HCT116 (cell line): ENCODE data around the gene DNAAF8. TPM values are rescaled to one million over a fixed set of nuclear protein-coding genes. Genes with fewer than 3 reads are reported as not detected.

Source experiments
- ATAC-seq: fragments of 200-7000 bp; cut with Tn5 transposase; 2 replicates; pipeline ENCODE4 v1.9.1; 2020; ENCODE audit warnings: mild to moderate bottlenecking, moderate library complexity
- BruUV-seq: library from RNA; stranded (reverse); fragments of 400-500 nt; replicated peaks from 2 replicates; lab custom pipeline; 2021; lab: Mats Ljungman, UMichigan
- CTCF ChIA-PET: fragments of 300-600 bp; sonication (Branson Sonifier 250); formaldehyde crosslinking; loops from one replicate; lab custom pipeline; 2021; ENCODE audit warnings: antibody characterized with exemption; lab: Charles Lee
- POLR2A ChIA-PET: fragments of 300-600, 350-600 bp; sonication (Branson Sonifier 250); formaldehyde crosslinking; loops from one replicate; lab custom pipeline; 2021; ENCODE audit warnings: antibody characterized with exemption; lab: Charles Lee
- RAD21 ChIA-PET, 2 experiments: fragments of 300-600 bp; sonication (Branson Sonifier 250); formaldehyde crosslinking; loops; one replicate each; lab custom pipeline; 2023; ENCODE audit warnings: low total read pairs in 2 of 2; ENCODE audit not compliant: uncharacterized antibody in 2 of 2, unreplicated experiment in 2 of 2, low non-redundant PET in 1 of 2; lab: Charles Lee
- DNase-seq: peaks from one replicate; pipeline ENCODE4 v3.0.0-alpha.2; 2010; ENCODE audit warnings: low read depth, low spot score
- H2AFZ ChIP-seq: fragments of 200-600 bp; shearing (Covaris generic), sonication (generic); 2 replicates; pipeline ENCODE4 v1.6.1; 2017; ENCODE audit warnings: low read depth, mixed run types, mixed read lengths, antibody characterized with exemption, low read length; ENCODE audit not compliant: poor library complexity, severe bottlenecking
- H3K27ac ChIP-seq: 2 replicates; pipeline ENCODE4 v1.5.1; 2012; ENCODE audit warnings: low read depth, low read length
- H3K27me3 ChIP-seq: fragments of 200-600 bp; sonication (generic); 2 replicates; pipeline ENCODE4 v1.6.1; 2016; ENCODE audit warnings: mixed run types, low read length, mixed read lengths; ENCODE audit not compliant: insufficient read depth
- H3K36me3 ChIP-seq, 2 experiments: fragments of 200-500 bp in 1 of 2; fragments of 200-600 bp in 1 of 2; sonication (Bioruptor generic) in 1 of 2; sonication (generic) in 1 of 2; 2 replicates each; pipeline versions ENCODE4 v1.5.1 to v1.6.1; 2014 to 2016; ENCODE audit warnings: low read length in 2 of 2, inconsistent platforms in 1 of 2, mixed read lengths in 1 of 2, mixed run types in 1 of 2; ENCODE audit not compliant: insufficient read depth in 2 of 2, control insufficient read depth in 1 of 2
- H3K4me1 ChIP-seq, 2 experiments: fragments of 200-600 bp in 1 of 2; sonication (generic) in 1 of 2; 2 replicates each; pipeline versions ENCODE4 v1.5.1 to v1.6.1; 2012 to 2017; ENCODE audit warnings: low read length in 2 of 2, inconsistent platforms in 1 of 2, mild to moderate bottlenecking in 1 of 2, mixed read lengths in 1 of 2, mixed run types in 1 of 2, moderate library complexity in 1 of 2; ENCODE audit not compliant: insufficient read depth in 2 of 2, control insufficient read depth in 1 of 2
- H3K4me2 ChIP-seq: fragments of 200-600 bp; sonication (generic); 2 replicates; pipeline ENCODE4 v1.6.1; 2017; ENCODE audit warnings: mixed run types, low read length, mixed read lengths
- H3K4me3 ChIP-seq, 2 experiments: fragments of 200-600 bp in 1 of 2; sonication (generic) in 1 of 2; replicated peaks in 1 of 2; 2 replicates each; pipeline ENCODE4 v1.5.1; 2011 to 2016; ENCODE audit warnings: low read length in 2 of 2, control low read depth in 1 of 2, low read depth in 1 of 2, mild to moderate bottlenecking in 1 of 2, mixed read lengths in 1 of 2, mixed run types in 1 of 2
- H3K79me2 ChIP-seq: fragments of 200-600 bp; sonication (generic); 2 replicates; pipeline ENCODE4 v1.6.1; 2017; ENCODE audit warnings: mild to moderate bottlenecking, mixed run types, low read length, moderate library complexity, mixed read lengths; ENCODE audit not compliant: insufficient read depth
- H3K9ac ChIP-seq: fragments of 200-600 bp; sonication (generic); 2 replicates; pipeline ENCODE4 v1.6.1; 2016; ENCODE audit warnings: low read length, mixed read lengths
- H3K9me2 ChIP-seq: fragments of 200-600 bp; sonication (generic), shearing (Covaris generic); 2 replicates; pipeline ENCODE4 v1.6.1; 2017; ENCODE audit warnings: mixed run types, mild to moderate bottlenecking, moderate library complexity; ENCODE audit not compliant: insufficient read depth
- H3K9me3 ChIP-seq, 2 experiments: fragments of 200-500 bp in 1 of 2; fragments of 200-600 bp in 1 of 2; sonication (Bioruptor generic) in 1 of 2; sonication (generic) in 1 of 2; 2 replicates each; pipeline ENCODE4 v1.6.1; 2014 to 2017; ENCODE audit warnings: low read length in 2 of 2, mixed read lengths in 2 of 2, inconsistent platforms in 1 of 2, low read depth in 1 of 2, mild to moderate bottlenecking in 1 of 2, mixed run types in 1 of 2, moderate library complexity in 1 of 2; ENCODE audit not compliant: control insufficient read depth in 1 of 2, insufficient read depth in 1 of 2
- H4K20me1 ChIP-seq: fragments of 200-600 bp; sonication (generic), shearing (Covaris generic); 2 replicates; pipeline ENCODE4 v1.6.1; 2017; ENCODE audit warnings: mixed run types, mild to moderate bottlenecking, moderate library complexity; ENCODE audit not compliant: insufficient read depth
- CEBPB ChIP-seq: IDR thresholded peaks from 2 replicates; pipeline ENCODE4 v1.6.1; 2012; ENCODE audit warnings: low read depth
- EGR1 ChIP-seq: IDR thresholded peaks from 2 replicates; pipeline ENCODE4 v1.6.1; 2012; ENCODE audit warnings: low read depth
- ELF1 ChIP-seq: IDR thresholded peaks from 2 replicates; pipeline ENCODE4 v1.6.1; 2012; ENCODE audit warnings: low read depth, borderline replicate concordance
- EZH2 ChIP-seq: fragments of 200-600 bp; sonication (generic); IDR thresholded peaks from 2 replicates; pipeline ENCODE4 v1.6.1; 2017; ENCODE audit warnings: antibody characterized with exemption, mixed run types
- JUND ChIP-seq: IDR thresholded peaks from 2 replicates; pipeline ENCODE4 v1.6.1; 2012
- RAD21 ChIP-seq: IDR thresholded peaks from 2 replicates; pipeline ENCODE4 v1.6.1; 2012; ENCODE audit warnings: low read depth, mild to moderate bottlenecking
- SP1 ChIP-seq: IDR thresholded peaks from 2 replicates; pipeline ENCODE4 v1.6.1; 2012; ENCODE audit warnings: low read depth
- SRF ChIP-seq: IDR thresholded peaks from 2 replicates; pipeline ENCODE4 v1.6.1; 2012; ENCODE audit warnings: low read depth
- TCF7L2 ChIP-seq: IDR thresholded peaks from 2 replicates; pipeline ENCODE4 v1.7.0; 2011; ENCODE audit warnings: borderline replicate concordance, inconsistent platforms; ENCODE audit not compliant: insufficient read depth, insufficient read length; ENCODE audit errors: extremely low read depth
- intact Hi-C: fragments of 100-400 bp; cut with micrococcal nuclease; formaldehyde crosslinking; loops from 2 replicates; pipeline ENCODE4 v1.10.0; 2022
- total RNA-seq: library from RNA; stranded (reverse); gene quantifications from one replicate; pipeline ENCODE4 v1.2.1, GENCODE V29; 2021; ENCODE audit not compliant: unreplicated experiment
- TF ChIP-seq, protein P1 (sequence below): IDR thresholded peaks from 2 replicates; pipeline ENCODE4 v1.6.1; 2012; ENCODE audit warnings: low read depth
- TF ChIP-seq, protein P2 (sequence below), 3 experiments: fragments of 200-600 bp in 1 of 3; sonication (generic) in 1 of 3; IDR thresholded peaks in 2 of 3; conservative IDR thresholded peaks in 1 of 3; 2 replicates each; pipeline ENCODE4 v1.5.1; 2012 to 2017; ENCODE audit warnings: low read depth in 2 of 3, low read length in 2 of 3, antibody characterized with exemption in 1 of 3, borderline replicate concordance in 1 of 3, control low read depth in 1 of 3, mild to moderate bottlenecking in 1 of 3, mixed read lengths in 1 of 3, mixed run types in 1 of 3, moderate library complexity in 1 of 3; ENCODE audit not compliant: insufficient read depth in 1 of 3
- TF ChIP-seq, protein P3 (sequence below): IDR thresholded peaks from 2 replicates; pipeline ENCODE4 v1.6.1; 2012
- TF ChIP-seq, protein P4 (sequence below): IDR thresholded peaks from 2 replicates; pipeline ENCODE4 v1.6.1; 2012

Gene DNAAF8
- total RNA-seq, 1 experiment from 2014 or later: 1.0 TPM

DNA sequence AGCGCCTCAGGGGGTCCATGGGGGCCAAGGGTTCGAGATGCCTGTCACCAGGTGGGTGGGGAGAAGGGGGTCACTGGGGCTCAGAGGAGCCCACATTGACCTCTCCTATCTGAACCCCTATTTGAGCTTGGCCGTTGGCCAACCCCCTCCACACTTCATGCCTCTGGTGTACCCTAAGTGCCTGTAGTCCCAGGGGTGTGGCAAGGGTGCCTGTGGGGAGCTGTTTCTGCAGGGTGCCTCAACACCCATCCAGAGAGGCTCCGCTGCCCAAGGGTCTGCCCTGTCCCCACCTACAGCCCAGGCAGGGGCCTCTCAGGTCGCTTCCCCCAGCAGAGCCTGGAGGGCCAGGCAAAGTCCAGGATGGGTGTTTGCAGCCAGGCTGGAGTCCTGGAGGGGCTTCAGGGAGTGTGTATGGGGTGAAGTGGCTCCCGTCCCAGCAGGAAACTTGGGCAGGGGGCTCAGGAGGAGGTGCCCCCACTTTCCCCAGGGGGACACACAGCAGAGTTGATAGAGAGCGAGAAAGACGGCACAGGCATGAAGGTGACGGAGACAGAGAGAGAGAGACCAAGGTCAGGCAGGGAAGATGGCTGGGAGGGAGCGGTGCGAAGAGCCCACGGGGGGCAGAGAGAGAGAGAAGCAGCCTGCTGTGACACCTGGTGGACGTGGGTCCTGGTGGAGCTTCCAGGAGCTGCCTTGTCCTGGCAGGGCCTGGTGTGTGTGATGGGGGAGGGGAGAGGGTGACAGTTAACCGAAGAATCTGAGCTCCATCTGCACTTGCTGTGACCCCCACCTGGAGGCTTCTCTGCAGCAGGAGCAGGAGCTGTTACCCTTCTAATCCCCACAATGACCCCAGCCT, 53.5 kb downstream of the DNAAF8 start, which contains the start of gene SEPTIN12:
SEPTIN12 (minus strand) TSS at position 719 of the 856 bp plus-strand sequence; CDS start at position 19, 700 bp downstream.
- TF ChIP-seq TCF7L2 (no peak), ELF1 (no peak)
- no peak within 1 kb of the TSS for H3K9ac ChIP-seq
- H3K9me2 ChIP-seq: no peaks in the 10 kb centered on the region
- no peaks in the 10 kb centered on the region for H3K36me3 ChIP-seq
- H3K27ac ChIP-seq: no peak within 1 kb of the TSS
- H3K4me1 ChIP-seq: peaks cover 5 to 7% of the 10 kb centered on the region in 2 experiments
- intact Hi-C loops: no loop called here
- no peak within 1 kb of the TSS for H2AFZ ChIP-seq
- CTCF ChIA-PET: no interaction called here
- no peaks in the 10 kb centered on the region for H3K9me3 ChIP-seq
- no peaks in the 10 kb centered on the region for H3K79me2 ChIP-seq
- H3K4me2 ChIP-seq: no peak within 1 kb of the TSS
- H3K4me3 ChIP-seq: no peak within 1 kb of the TSS
- DNase-seq: no peak
- RAD21 ChIA-PET: no interaction called here
- H3K27me3 ChIP-seq: no peaks in the 10 kb centered on the region
- BruUV-seq: no TSS peak
- ATAC-seq: peak; percentile 26; the same call in 1 of the 2 replicates
- POLR2A ChIA-PET: no interaction called here
- H4K20me1 ChIP-seq: no peaks in the 10 kb centered on the region

DNA sequence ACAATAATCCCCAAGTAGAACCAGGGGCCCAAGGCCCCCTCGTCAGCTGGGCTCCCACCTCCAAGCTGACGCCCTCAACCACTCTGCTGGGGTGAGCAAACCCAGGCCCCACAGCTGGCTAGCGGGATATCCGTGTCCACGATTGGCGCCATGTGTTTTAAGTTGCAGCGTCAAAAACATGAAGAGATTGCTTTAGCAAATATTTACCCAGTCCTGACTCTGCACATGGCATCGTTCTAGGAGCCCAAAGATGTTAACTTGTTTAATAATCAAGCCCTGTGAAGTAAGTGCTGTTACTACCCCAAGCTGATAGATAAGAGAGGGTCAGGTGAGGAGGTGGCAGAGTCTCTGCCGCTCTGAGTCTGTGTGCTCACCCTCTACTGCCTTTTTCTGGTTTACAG, 54.2 kb downstream of the DNAAF8 start:
- no peaks in the 10 kb centered on the region for H3K36me3 ChIP-seq
- H3K4me2 ChIP-seq: no peak overlapping the region
- H3K4me1 ChIP-seq: peaks cover 5 to 7% of the 10 kb centered on the region in 2 experiments
- CTCF ChIA-PET: no interaction called here
- RAD21 ChIA-PET: no interaction called here
- H3K27me3 ChIP-seq: no peaks in the 10 kb centered on the region
- POLR2A ChIA-PET: no interaction called here
- DNase-seq (no peak), ATAC-seq (no peak)
- no peak overlapping the region for H2AFZ ChIP-seq
- H4K20me1 ChIP-seq: no peaks in the 10 kb centered on the region
- no peak overlapping the region for H3K9ac ChIP-seq
- BruUV-seq: no TSS peak
- no peaks in the 10 kb centered on the region for H3K79me2 ChIP-seq
- no peak overlapping the region for H3K27ac ChIP-seq
- H3K9me2 ChIP-seq: no peaks in the 10 kb centered on the region
- no peaks in the 10 kb centered on the region for H3K9me3 ChIP-seq
- H3K4me3 ChIP-seq: no peak overlapping the region
- intact Hi-C loops: no loop called here
- TF ChIP-seq, protein P1, sequence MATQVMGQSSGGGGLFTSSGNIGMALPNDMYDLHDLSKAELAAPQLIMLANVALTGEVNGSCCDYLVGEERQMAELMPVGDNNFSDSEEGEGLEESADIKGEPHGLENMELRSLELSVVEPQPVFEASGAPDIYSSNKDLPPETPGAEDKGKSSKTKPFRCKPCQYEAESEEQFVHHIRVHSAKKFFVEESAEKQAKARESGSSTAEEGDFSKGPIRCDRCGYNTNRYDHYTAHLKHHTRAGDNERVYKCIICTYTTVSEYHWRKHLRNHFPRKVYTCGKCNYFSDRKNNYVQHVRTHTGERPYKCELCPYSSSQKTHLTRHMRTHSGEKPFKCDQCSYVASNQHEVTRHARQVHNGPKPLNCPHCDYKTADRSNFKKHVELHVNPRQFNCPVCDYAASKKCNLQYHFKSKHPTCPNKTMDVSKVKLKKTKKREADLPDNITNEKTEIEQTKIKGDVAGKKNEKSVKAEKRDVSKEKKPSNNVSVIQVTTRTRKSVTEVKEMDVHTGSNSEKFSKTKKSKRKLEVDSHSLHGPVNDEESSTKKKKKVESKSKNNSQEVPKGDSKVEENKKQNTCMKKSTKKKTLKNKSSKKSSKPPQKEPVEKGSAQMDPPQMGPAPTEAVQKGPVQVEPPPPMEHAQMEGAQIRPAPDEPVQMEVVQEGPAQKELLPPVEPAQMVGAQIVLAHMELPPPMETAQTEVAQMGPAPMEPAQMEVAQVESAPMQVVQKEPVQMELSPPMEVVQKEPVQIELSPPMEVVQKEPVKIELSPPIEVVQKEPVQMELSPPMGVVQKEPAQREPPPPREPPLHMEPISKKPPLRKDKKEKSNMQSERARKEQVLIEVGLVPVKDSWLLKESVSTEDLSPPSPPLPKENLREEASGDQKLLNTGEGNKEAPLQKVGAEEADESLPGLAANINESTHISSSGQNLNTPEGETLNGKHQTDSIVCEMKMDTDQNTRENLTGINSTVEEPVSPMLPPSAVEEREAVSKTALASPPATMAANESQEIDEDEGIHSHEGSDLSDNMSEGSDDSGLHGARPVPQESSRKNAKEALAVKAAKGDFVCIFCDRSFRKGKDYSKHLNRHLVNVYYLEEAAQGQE: no peak
- TF ChIP-seq, protein P2, sequence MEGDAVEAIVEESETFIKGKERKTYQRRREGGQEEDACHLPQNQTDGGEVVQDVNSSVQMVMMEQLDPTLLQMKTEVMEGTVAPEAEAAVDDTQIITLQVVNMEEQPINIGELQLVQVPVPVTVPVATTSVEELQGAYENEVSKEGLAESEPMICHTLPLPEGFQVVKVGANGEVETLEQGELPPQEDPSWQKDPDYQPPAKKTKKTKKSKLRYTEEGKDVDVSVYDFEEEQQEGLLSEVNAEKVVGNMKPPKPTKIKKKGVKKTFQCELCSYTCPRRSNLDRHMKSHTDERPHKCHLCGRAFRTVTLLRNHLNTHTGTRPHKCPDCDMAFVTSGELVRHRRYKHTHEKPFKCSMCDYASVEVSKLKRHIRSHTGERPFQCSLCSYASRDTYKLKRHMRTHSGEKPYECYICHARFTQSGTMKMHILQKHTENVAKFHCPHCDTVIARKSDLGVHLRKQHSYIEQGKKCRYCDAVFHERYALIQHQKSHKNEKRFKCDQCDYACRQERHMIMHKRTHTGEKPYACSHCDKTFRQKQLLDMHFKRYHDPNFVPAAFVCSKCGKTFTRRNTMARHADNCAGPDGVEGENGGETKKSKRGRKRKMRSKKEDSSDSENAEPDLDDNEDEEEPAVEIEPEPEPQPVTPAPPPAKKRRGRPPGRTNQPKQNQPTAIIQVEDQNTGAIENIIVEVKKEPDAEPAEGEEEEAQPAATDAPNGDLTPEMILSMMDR (IDR thresholded peaks at IDR 0.05 in 2 of 3, conservative IDR thresholded peaks at IDR 0.05 in 1 of 3; ENCODE audit: borderline replicate concordance in 1 of 3, insufficient read depth in 1 of 3, low read depth in 2 of 3, low read length in 2 of 3): no peak
- TF ChIP-seq EGR1 (no peak), CEBPB (no peak), TCF7L2 (no peak), SP1 (no peak), JUND (no peak), EZH2 (no peak), RAD21 (no peak), SRF (no peak)
- TF ChIP-seq, protein P3, sequence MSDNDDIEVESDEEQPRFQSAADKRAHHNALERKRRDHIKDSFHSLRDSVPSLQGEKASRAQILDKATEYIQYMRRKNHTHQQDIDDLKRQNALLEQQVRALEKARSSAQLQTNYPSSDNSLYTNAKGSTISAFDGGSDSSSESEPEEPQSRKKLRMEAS: no peak
- TF ChIP-seq, protein P4, sequence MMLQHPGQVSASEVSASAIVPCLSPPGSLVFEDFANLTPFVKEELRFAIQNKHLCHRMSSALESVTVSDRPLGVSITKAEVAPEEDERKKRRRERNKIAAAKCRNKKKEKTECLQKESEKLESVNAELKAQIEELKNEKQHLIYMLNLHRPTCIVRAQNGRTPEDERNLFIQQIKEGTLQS: no peak
